ENCODE results near the gene INAFM2. TPM values are rescaled to one million over a fixed set of nuclear protein-coding genes. Genes with fewer than 3 reads are reported as not detected.

INAFM2 gene
- total RNA-seq, 1 experiment from 2014 or later, result 16.6 TPM

GRCh38 chr15:40303576-40303975 is 19.9 kb upstream of the INAFM2 start:
- DNase-seq (ENCODE audit: extremely low read depth, low read depth), result no peak

GRCh38 chr15:40305281-40305680 is 18.2 kb upstream of the INAFM2 start:
- DNase-seq (ENCODE audit: extremely low read depth, low read depth), result no peak

GRCh38 chr15:40306371-40306770 is 17.1 kb upstream of the INAFM2 start:
- DNase-seq (ENCODE audit: extremely low read depth, low read depth), result no peak

GRCh38 chr15:40306908-40307307 is 16.6 kb upstream of the INAFM2 start:
- DNase-seq (ENCODE audit: extremely low read depth, low read depth), result no peak

GRCh38 chr15:40307421-40308211 is 15.9 kb upstream of the INAFM2 start, which contains the start of gene PLCB2:
PLCB2 (minus strand) TSS chr15:40307935; CDS start chr15:40307672, 263 bp downstream.
- DNase-seq (ENCODE audit: extremely low read depth, low read depth), result no peak

GRCh38 chr15:40309344-40309862 is 14.1 kb upstream of the INAFM2 start:
- no peak for DNase-seq (ENCODE audit: extremely low read depth, low read depth)

- DNase-seq (ENCODE audit: extremely low read depth, low read depth), result peak; percentile 55
These were observed 13.2 kb upstream of the INAFM2 start for GRCh38 chr15:40310001-40310959.

- DNase-seq (ENCODE audit: extremely low read depth, low read depth), result no peak
These were observed 12.5 kb upstream of the INAFM2 start for GRCh38 chr15:40310993-40311392.

- no peak for DNase-seq (ENCODE audit: extremely low read depth, low read depth)
These were observed 10.9 kb upstream of the INAFM2 start for GRCh38 chr15:40312370-40313158.

GRCh38 chr15:40313531-40314398 is 9.7 kb upstream of the INAFM2 start:
- DNase-seq (ENCODE audit: extremely low read depth, low read depth), result no peak

GRCh38 chr15:40314723-40315276 is 8.7 kb upstream of the INAFM2 start:
- no peak for DNase-seq (ENCODE audit: extremely low read depth, low read depth)

GRCh38 chr15:40316931-40317330 is 6.6 kb upstream of the INAFM2 start:
- DNase-seq (ENCODE audit: extremely low read depth, low read depth), result no peak

GRCh38 chr15:40317580-40317979 is 5.9 kb upstream of the INAFM2 start:
- no peak for DNase-seq (ENCODE audit: extremely low read depth, low read depth)

- no peak for DNase-seq (ENCODE audit: extremely low read depth, low read depth)
These were observed 3.1 kb upstream of the INAFM2 start for GRCh38 chr15:40320409-40320808.

GRCh38 chr15:40320931-40321371 is 2.5 kb upstream of the INAFM2 start:
- peak; percentile 64 for DNase-seq (ENCODE audit: extremely low read depth, low read depth)

GRCh38 chr15:40322531-40323238 is 807 bp upstream of the INAFM2 start:
- no peak for DNase-seq (ENCODE audit: extremely low read depth, low read depth)

- no peak for DNase-seq (ENCODE audit: extremely low read depth, low read depth)
These were observed 753 bp downstream of the INAFM2 start for GRCh38 chr15:40323953-40324937.

All from NCI-H460 (cell line).